HT1080 (cell line): ENCODE results near the gene PDE8A. TPM values are rescaled to one million over a fixed set of nuclear protein-coding genes. Genes with fewer than 3 reads are reported as not detected.
A peak's percentile ranks its signal among the peaks of the same experiment; 100 is the strongest.
"Not testable (repeated sequence)": the region's sequence is repeated elsewhere in the genome, so short reads cannot be mapped to it uniquely, and the experiment has no call there.

Experiments
- DNase-seq: peaks from one replicate; pipeline ENCODE4 v3.0.0-alpha.2; 2015; ENCODE audit warnings: low read depth
- total RNA-seq: library from RNA; depleted of rRNA; stranded (reverse); fragments of >200 nt; shearing (Covaris generic); gene quantifications from 2 replicates; pipeline ENCODE4 v1.2.3, GENCODE V29; 2014

PDE8A gene
- total RNA-seq, 1 experiment from 2014 or later: 26.8 TPM

- DNase-seq: no peak
Observed at GRCh38 chr15:85008474-85009260, 27.0 kb downstream of the PDE8A start.

DNA sequence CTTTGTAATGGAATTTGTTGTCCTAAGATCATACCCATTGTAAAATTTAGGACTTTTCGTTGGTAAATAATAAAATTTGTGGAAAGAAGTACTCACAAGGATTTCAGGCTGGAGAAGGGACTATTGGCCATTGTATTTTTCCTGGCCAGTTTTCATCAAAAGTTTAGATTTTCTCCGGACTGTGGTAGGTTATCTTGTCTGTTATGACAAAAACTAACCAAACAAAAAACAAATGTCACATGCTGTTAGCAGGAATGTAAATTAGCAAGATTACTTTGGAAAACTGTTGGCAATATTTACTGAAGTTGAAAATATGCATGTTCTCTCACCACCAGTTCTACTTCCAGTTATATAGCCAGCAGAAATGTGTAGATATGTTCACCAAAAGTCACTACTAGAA, 27.8 kb downstream of the PDE8A start:
- DNase-seq: no peak

- no peak for DNase-seq
Observed at GRCh38 chr15:85010071-85010385, 28.4 kb downstream of the PDE8A start.

DNA sequence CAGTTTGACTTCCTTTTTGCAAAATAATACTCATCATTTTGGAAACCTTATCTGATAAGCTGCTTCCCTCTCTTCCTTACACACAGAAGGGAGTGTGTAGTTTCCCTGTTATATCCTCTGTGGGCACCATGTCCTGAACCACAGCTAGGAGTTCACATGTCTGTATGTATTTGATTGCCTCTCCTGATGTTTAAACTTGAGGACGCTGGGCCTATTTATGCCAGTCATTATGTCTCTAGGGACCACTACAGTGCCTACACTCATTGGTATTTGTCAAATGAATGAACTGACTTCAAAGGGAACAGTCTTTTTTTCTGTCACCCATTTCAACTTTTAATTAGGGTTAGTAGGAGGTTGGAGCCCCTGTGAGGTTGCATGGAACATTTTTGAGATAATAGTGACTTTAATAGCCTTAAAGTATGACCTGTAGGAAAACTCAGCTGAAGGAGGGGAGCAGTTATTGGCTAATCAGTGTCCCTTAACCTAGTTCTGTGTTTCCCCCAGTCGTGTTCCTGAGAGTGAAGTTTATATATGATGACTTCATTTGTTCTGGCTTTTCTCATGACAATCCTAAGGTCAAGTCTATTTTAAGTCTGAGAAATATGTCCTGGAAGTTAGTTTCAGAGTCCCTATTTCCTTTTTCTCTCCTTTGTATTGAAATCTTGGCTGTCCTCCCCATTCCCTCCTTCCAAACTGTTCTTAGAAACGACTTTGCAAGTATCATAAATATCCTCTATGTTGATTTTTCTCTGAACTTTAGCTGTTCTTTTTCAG, 28.9 kb downstream of the PDE8A start:
- no peak for DNase-seq

GRCh38 chr15:85011160-85011571, 29.5 kb downstream of the PDE8A start:
- DNase-seq: no peak

GRCh38 chr15:85011724-85012123, 30.1 kb downstream of the PDE8A start:
- not testable (repeated sequence) for DNase-seq

- no peak for DNase-seq
Observed at GRCh38 chr15:85013785-85014184, 32.1 kb downstream of the PDE8A start.

DNA sequence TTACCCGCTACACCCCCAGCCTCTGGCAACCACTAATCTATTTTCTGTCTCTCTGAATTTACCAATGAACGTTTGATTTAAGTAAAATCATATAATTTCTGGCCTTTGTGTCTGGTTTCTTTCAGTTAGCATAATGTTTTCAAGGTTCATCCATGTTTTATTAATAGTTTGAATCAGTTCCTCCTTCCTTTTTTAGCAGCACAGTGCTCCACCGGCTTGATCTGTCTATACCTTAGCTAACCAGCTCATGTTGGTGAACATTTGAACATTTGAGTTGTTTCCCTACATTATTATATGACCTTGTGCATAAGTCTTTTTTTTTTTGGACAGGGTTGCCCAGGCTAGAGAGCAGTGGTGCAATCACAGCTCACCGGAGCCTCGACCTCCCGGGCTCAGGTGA, 33.3 kb downstream of the PDE8A start:
- DNase-seq: no peak

DNA sequence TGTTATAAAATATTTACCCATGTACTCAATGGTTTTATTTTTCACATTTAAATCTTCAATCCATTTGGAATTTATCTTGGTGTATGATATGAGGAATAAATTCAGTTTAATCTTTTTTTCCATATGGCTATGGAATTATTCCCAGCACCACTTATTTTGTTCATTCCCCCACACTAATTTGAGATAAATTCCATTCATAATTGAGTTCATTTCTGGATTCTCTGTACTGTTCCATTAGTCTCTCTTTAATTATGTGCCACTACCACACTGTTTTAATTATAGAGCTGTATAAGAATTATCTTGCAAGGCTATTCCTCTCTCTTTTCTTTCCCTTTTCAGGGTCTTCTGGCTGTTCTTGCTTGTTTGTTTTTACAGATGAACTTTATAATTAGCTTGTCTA, 34.6 kb downstream of the PDE8A start:
- no peak for DNase-seq

DNA sequence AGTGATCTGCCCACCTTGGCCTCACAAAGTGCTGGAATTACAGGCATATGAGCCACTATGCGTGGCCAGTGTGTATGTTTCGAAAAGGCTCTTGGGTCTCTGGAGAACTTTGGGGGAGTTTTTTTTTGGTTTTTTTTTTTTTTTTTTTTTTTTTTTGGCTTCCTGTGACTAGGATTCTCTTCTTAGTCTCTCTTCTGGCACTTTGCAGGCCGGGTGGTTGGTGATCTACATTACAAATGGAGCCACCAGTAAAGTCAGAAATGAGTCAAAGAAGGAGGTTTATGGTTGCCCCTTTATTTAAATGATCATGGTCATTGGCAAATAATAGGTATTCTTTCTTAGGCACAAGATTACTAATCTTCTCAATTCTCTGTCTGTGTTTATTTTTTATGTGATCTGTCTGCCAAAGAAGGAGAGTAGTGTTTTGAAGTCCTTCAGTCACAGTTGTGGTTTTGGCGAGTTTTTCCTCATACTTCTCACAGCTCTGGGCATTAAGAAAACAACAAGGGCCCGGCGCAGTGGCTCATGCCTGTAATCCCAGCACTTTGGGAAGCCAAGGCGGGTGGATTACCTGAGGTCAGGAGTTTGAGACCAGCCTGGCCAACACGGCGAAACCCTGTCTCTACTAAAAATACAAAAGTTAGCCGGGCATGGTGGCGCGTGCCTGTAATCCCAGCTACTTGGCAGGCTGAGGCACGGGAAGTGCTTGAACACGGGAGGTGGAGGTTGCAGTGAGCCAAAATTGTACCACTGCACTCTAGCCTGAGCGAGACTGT, 38.3 kb downstream of the PDE8A start:
- peak; percentile 74 for DNase-seq

- DNase-seq: no peak
Observed at GRCh38 chr15:85021409-85021808, 39.8 kb downstream of the PDE8A start.

DNA sequence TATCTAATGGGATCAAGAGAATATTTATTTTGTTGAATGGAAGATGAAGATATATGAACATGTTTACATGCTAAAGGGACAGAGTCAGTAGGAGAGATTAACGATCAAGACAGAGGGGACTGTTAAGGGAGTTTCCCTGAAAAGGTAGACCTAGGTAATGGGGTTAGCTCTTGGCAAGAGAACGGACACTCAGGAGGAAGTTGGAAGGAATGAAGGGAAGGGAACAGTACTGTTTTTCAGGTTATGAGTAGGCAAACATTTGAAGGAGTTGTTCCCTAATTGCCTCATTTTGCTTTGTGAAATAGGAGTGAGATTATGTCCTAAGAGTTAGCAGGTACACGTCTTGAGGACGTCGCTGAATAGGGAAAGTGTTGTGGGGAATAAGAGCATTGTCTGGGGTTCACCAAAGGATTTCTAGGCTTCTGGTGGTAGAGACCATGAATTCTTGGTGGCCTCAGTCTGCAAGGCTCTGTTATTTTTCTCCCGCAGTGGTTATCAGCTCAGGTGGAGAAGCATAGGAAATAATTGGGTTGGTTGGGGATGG, 41.3 kb downstream of the PDE8A start:
- DNase-seq: no peak

GRCh38 chr15:85024003-85024402, 42.3 kb downstream of the PDE8A start:
- no peak for DNase-seq

- peak; percentile 83 for DNase-seq
Observed at GRCh38 chr15:85024509-85025336, 43.1 kb downstream of the PDE8A start.

DNA sequence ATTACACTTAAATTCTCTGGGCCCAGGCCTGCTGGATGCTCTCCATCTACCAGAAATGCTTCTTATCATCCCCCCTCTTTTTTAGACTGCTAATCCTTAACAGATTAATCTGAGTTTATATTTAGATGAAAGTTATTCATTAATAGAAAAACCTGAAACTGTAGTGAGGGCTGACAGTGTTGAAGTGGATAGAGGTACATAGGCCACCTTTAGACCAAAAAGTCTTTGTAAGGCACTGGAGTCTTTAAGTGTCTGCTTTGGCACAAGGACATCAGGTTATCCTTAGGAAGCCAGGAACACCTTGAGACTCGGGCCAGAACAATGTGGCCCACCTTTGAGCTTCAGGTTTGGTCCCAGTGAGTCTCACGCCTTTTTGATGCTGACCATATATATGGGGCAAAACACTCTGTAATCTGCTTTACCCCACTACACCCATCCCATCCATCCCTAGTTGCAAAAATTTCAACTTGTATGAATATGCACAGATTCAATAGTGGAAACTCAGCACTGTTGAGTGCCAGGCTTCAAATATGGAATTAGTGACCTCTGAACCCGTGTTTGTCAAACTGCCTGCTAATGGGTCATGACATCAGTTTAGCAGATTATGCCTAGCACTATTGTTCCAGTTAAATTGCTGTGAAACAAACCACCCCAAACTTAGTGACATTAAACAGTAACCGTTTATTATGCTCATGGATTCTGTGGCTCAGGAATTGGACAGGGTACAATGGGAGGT, 44.0 kb downstream of the PDE8A start:
- no peak for DNase-seq

DNA sequence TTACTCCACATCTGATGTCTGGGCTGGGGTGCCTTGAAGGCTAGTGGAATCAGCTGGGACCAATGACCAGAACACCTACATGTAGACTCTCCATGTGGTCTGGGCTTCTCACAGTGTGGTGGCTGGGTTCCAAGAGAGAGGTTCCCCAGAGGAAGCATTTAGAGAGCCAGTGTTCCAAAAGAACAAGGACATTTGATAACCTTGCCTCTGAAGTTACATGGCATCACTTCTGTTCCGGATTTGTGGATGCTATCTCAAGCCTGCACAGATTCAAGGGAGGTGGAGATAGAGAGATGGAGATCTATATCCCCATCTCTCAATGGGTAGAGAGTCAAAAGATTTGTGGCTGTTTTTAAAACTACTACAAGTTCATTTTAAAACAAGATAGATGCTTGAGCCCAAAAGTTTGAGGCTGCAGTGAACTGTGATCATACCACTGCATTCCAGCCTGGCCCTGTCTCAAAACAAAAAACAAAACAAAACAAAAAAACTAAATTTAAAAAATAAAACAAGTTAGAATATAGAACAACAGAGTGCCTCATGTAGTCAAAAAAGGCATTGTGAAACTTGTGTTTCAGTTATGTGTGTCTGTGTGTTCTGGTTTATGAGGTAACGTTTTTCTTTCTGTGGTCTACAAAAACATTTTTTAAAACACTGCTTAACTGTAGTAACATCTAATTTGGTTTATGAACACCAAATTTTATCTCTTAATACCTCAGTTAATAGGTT, 44.8 kb downstream of the PDE8A start:
- no peak for DNase-seq

- no peak for DNase-seq
Observed at GRCh38 chr15:85027033-85027380, 45.4 kb downstream of the PDE8A start.

GRCh38 chr15:85027421-85027820, 45.8 kb downstream of the PDE8A start:
- DNase-seq: no peak

DNA sequence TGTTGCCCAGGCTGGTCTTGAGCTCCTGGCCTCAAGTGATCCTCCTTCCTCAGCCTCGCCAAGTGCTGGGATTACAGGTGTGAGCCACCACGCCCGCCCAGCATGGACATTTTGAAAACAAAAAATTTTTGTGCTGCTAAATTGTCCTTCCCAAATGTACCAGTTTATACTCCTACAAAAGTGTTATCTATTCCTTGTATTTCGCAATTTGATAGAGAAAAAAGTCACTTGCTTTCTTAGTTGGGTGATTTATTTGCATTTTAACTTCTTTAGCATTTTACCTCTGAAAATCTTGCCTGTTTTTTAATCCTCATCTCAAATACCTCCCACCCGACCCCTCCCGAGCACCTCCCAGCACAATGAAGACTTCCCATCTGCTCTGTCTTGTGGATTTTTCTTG, 46.8 kb downstream of the PDE8A start:
- no peak for DNase-seq

DNA sequence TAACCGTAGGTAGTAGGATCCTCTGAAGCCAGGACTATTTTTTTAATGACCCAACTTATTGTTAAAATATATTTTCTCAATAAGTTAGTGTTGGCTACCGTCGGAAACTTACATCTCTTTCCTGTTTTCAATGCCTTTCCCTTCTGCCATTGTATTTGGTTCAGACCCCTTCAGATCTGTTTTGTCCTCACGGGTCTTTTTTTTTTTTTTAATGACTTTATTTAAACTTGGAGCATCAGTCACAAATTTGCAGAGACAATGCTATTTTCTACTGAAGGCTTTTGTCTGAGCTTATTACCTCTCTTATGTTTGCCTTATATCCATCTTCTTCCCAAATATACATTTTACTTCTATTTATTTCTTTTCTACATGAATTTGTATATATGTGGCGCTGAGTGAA, 47.6 kb downstream of the PDE8A start:
- no peak for DNase-seq
